ENCODE results near the gene HAO1. TPM values are rescaled to one million over a fixed set of nuclear protein-coding genes. Genes with fewer than 3 reads are reported as not detected.

Gene HAO1
- total RNA-seq, 1 experiment from 2014 or later: not detected

GRCh38 chr20:7882076-7882475 is 58.2 kb downstream of the HAO1 start:
- ChIA-PET CTCF (interaction anchor here (0.5 kb wide), 1 partner anchor 237 kb away, joined by 3 read pairs; no protein-coding TSS in a partner anchor), POLR2A (no interaction called here)
- no peaks in the 10 kb centered on the region for H3K4me1 Mint-ChIP-seq (ENCODE audit: insufficient read depth, unreplicated experiment)
- TF ChIP-seq CTCF (IDR thresholded peaks at IDR 0.05; ENCODE audit: unreplicated experiment): no peak
- H3K9me3 Mint-ChIP-seq (ENCODE audit: unreplicated experiment): no peaks in the 10 kb centered on the region
- H3K27me3 Mint-ChIP-seq (ENCODE audit: insufficient read depth, unreplicated experiment): no peaks in the 10 kb centered on the region
- BruUV-seq (replicated peaks): no TSS peak
- H3K4me3 Mint-ChIP-seq (ENCODE audit: unreplicated experiment): no peak overlapping the region
- intact Hi-C loops (cut with micrococcal nuclease): no loop called here
- H3K27ac Mint-ChIP-seq (ENCODE audit: low read depth, unreplicated experiment): no peak overlapping the region
- DNase-seq (ENCODE audit: unreplicated experiment): no peak
- no peaks in the 10 kb centered on the region for H3K36me3 Mint-ChIP-seq (ENCODE audit: insufficient read depth, unreplicated experiment)

GRCh38 chr20:7881551-7881950 is 58.7 kb downstream of the HAO1 start:
- intact Hi-C loops (cut with micrococcal nuclease): no loop called here
- ChIA-PET POLR2A (no interaction called here), CTCF (no interaction called here)
- TF ChIP-seq CTCF (IDR thresholded peaks at IDR 0.05; ENCODE audit: unreplicated experiment): no peak
- Mint-ChIP-seq H3K27me3 (ENCODE audit: insufficient read depth, unreplicated experiment) (no peaks in the 10 kb centered on the region), H3K4me1 (ENCODE audit: insufficient read depth, unreplicated experiment) (no peaks in the 10 kb centered on the region), H3K9me3 (ENCODE audit: unreplicated experiment) (no peaks in the 10 kb centered on the region), H3K36me3 (ENCODE audit: insufficient read depth, unreplicated experiment) (no peaks in the 10 kb centered on the region), H3K4me3 (ENCODE audit: unreplicated experiment) (no peak overlapping the region), H3K27ac (ENCODE audit: low read depth, unreplicated experiment) (no peak overlapping the region)
- DNase-seq (ENCODE audit: unreplicated experiment): no peak
- BruUV-seq (replicated peaks): no TSS peak

- Mint-ChIP-seq H3K4me1 (ENCODE audit: insufficient read depth, unreplicated experiment) (no peaks in the 10 kb centered on the region), H3K27me3 (ENCODE audit: insufficient read depth, unreplicated experiment) (no peaks in the 10 kb centered on the region), H3K9me3 (ENCODE audit: unreplicated experiment) (no peaks in the 10 kb centered on the region), H3K36me3 (ENCODE audit: insufficient read depth, unreplicated experiment) (no peaks in the 10 kb centered on the region), H3K4me3 (ENCODE audit: unreplicated experiment) (no peak overlapping the region), H3K27ac (ENCODE audit: low read depth, unreplicated experiment) (no peak overlapping the region)
- peak; percentile 14 for DNase-seq (ENCODE audit: unreplicated experiment)
- ChIA-PET CTCF (interaction anchor here (0.8 kb wide), 1 partner anchor 1601 kb away, joined by 3 read pairs; no protein-coding TSS in a partner anchor), POLR2A (interaction anchor here (1.1 kb wide), 1 partner anchor 12 kb away, joined by 3 read pairs; no protein-coding TSS in a partner anchor)
- intact Hi-C loops (cut with micrococcal nuclease): no loop called here
- no TSS peak for BruUV-seq (replicated peaks)
- no peak for TF ChIP-seq CTCF (IDR thresholded peaks at IDR 0.05; ENCODE audit: unreplicated experiment)
These were observed 60.4 kb downstream of the HAO1 start for GRCh38 chr20:7879883-7880282.

GRCh38 chr20:7868108-7868507 is 72.2 kb downstream of the HAO1 start:
- CTCF ChIA-PET: interaction anchor here (0.6 to 3.2 kb wide), 6 partner anchors 9 to 409 kb away, joined by 3 to 18 read pairs (median 4); no protein-coding TSS in a partner anchor
- BruUV-seq (replicated peaks): no TSS peak

More at GRCh38 chr20:7868108-7868507, 72.2 kb downstream of the HAO1 start:
- intact Hi-C loops (cut with micrococcal nuclease): no loop called here
- Mint-ChIP-seq H3K4me1 (ENCODE audit: insufficient read depth, unreplicated experiment) (no peaks in the 10 kb centered on the region), H3K27ac (ENCODE audit: low read depth, unreplicated experiment) (no peak overlapping the region), H3K4me3 (ENCODE audit: unreplicated experiment) (no peak overlapping the region), H3K36me3 (ENCODE audit: insufficient read depth, unreplicated experiment) (no peaks in the 10 kb centered on the region), H3K27me3 (ENCODE audit: insufficient read depth, unreplicated experiment) (no peaks in the 10 kb centered on the region), H3K9me3 (ENCODE audit: unreplicated experiment) (no peaks in the 10 kb centered on the region)
- POLR2A ChIA-PET: interaction anchor here (1.4 kb wide), 1 partner anchor 12 kb away, joined by 3 read pairs; no protein-coding TSS in a partner anchor
- no peak for TF ChIP-seq CTCF (IDR thresholded peaks at IDR 0.05; ENCODE audit: unreplicated experiment)
- no peak for DNase-seq (ENCODE audit: unreplicated experiment)
